Endodermal cell (in vitro differentiated cells): ENCODE results near the gene SCFD2. TPM values are rescaled to one million over a fixed set of nuclear protein-coding genes. Genes with fewer than 3 reads are reported as not detected.
A peak's percentile ranks its signal among the peaks of the same experiment; 100 is the strongest.

Experiments
- DNase-seq: peaks from one replicate; pipeline ENCODE4 v3.0.0-alpha.2; 2017
- H3K27ac ChIP-seq: 2 replicates; pipeline ENCODE4 v1.5.1; 2013; ENCODE audit warnings: mild to moderate bottlenecking, low read depth, low read length, moderate library complexity
- H3K27me3 ChIP-seq: 2 replicates; pipeline ENCODE4 v1.6.1; 2013; ENCODE audit warnings: mild to moderate bottlenecking, low read length, moderate library complexity; ENCODE audit not compliant: insufficient read depth, control insufficient read depth, poor library complexity, severe bottlenecking
- H3K36me3 ChIP-seq: 2 replicates; pipeline ENCODE4 v1.7.0; 2013; ENCODE audit warnings: mild to moderate bottlenecking, low read length, moderate library complexity; ENCODE audit not compliant: control insufficient read depth, insufficient read depth
- H3K4me1 ChIP-seq: one replicate; pipeline ENCODE4 v1.7.0; 2013; ENCODE audit warnings: low read length; ENCODE audit not compliant: control insufficient read depth, insufficient read depth
- H3K4me3 ChIP-seq: 2 replicates; pipeline ENCODE4 v1.5.1; 2013; ENCODE audit warnings: mild to moderate bottlenecking, low read length, moderate library complexity
- H3K9ac ChIP-seq: 2 replicates; pipeline ENCODE4 v1.6.1; 2013; ENCODE audit warnings: mild to moderate bottlenecking, low read length, moderate library complexity; ENCODE audit not compliant: poor library complexity, severe bottlenecking; ENCODE audit errors: extremely low read depth
- H3K9me3 ChIP-seq: 2 replicates; pipeline ENCODE4 v1.6.1; 2013; ENCODE audit warnings: mild to moderate bottlenecking, low read length, moderate library complexity; ENCODE audit not compliant: control insufficient read depth
- H3K27ac Mint-ChIP-seq: 2 replicates; pipeline ENCODE4 v1.8.0; 2020; ENCODE audit warnings: mixed read lengths
- H3K27me3 Mint-ChIP-seq: 2 replicates; pipeline ENCODE4 v1.8.0; 2021; ENCODE audit warnings: mild to moderate bottlenecking, mixed read lengths; ENCODE audit not compliant: insufficient read depth
- H3K36me3 Mint-ChIP-seq: 2 replicates; pipeline ENCODE4 v1.8.0; 2020; ENCODE audit warnings: low read depth, mixed read lengths
- H3K4me1 Mint-ChIP-seq: 2 replicates; pipeline ENCODE4 v1.8.0; 2020; ENCODE audit warnings: mixed read lengths
- H3K4me3 Mint-ChIP-seq: 2 replicates; pipeline ENCODE4 v1.8.0; 2020; ENCODE audit warnings: mild to moderate bottlenecking, moderate library complexity, mixed read lengths
- H3K9me3 Mint-ChIP-seq: 2 replicates; pipeline ENCODE4 v1.8.0; 2020; ENCODE audit warnings: mild to moderate bottlenecking, mixed read lengths
- CTCF ChIP-seq: fragments of 200-600 bp; sonication (generic); conservative IDR thresholded peaks from 2 replicates; pipeline ENCODE4 v1.5.0; 2021; ENCODE audit warnings: antibody characterized with exemption, mild to moderate bottlenecking
- WGBS, 2 experiments: methylation state at CpG; one replicate each; pipeline versions ENCODE4 v1.1.5 to v1.1.7; 2013; ENCODE audit warnings: missing lambda C conversion rate in 2 of 2, mixed read lengths in 1 of 2; ENCODE audit not compliant: insufficient coverage in 1 of 2, insufficient read length in 1 of 2; 5-methylcytosine and 5-hydroxymethylcytosine counted together
- total RNA-seq, 2 donors: library from RNA; stranded (reverse); fragmentation: NEBNext Ultra II Directional in 1 of 2; extraction: Animal tissue kit (Norgen Biotek cat#: 25700) in 1 of 2; gene quantifications; 2 replicates in 1 of 2; 3 replicates in 1 of 2; pipeline ENCODE4 v1.2.1, GENCODE V29; 2021

SCFD2 gene
- total RNA-seq, 2 donors from 2014 or later, result 5.7 to 6.5 TPM

DNA sequence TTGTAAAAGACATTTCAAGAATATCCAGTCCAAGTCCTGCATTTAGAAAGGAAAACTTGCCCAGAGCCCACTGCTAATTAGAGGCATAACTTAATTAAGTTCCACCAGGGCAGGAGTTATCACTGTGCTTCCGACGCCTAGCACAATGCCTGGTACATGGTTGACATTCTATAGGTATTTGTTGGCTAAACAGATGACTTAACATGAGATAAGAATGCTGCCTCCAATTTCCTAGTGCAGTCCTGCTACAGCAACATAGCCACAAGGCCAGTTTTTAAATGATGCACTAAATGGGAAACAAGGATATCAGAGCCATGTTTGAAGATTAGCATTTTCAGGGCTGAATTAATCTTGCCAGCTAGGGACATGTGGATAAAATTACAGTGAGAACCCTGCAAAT is 339.6 kb downstream of the SCFD2 start:
- Mint-ChIP-seq H3K4me3 (no peak overlapping the region), H3K4me1 (peaks cover 9% of the 10 kb centered on the region), H3K36me3 (no peaks in the 10 kb centered on the region), H3K27me3 (no peaks in the 10 kb centered on the region), H3K9me3 (no peaks in the 10 kb centered on the region), H3K27ac (no peak overlapping the region)
- H3K27ac ChIP-seq, result no peak overlapping the region
- H3K36me3 ChIP-seq, result no peaks in the 10 kb centered on the region
- TF ChIP-seq CTCF, result no peak
- DNase-seq, result no peak
- H3K9me3 ChIP-seq, result no peaks in the 10 kb centered on the region
- H3K4me1 ChIP-seq, result peaks cover 7% of the 10 kb centered on the region
- peak overlapping the region; percentile 4 for H3K4me3 ChIP-seq
- no peaks in the 10 kb centered on the region for H3K27me3 ChIP-seq
- no peak overlapping the region for H3K9ac ChIP-seq
- WGBS, 2 experiments, result 77 to 83% methylated on average over 2 of the region's 2 CpGs

DNA sequence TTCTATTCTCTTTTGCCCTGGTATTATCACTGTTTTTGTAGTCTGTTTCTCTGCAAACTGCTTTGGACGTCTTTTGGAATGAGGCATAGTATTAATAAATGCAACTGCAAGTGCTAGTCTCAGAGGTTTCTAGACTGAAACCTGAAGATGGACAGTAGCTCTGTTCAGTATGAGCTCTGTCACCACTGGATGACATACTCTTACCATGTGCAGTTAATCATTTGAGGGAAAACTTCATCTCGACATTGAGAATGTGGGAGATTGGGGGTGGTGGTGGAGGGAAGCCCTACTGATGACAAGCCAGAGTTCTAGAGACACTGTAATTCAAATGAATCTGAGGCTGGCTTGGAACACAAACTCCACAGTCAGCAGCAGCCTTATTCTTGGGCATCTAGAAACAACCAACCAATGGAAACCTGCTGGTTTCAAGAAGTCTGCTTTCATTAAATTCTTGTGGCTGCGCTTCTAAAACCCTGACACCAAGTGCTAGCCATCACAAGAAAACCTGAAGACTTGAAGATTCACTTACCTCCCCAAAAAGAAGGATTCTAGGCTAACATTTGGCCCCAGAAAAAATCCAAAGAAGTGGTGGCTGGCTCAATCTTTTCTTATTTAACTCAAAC is 342.1 kb downstream of the SCFD2 start:
- Histone ChIP-seq H3K27ac (no peak overlapping the region), H3K9me3 (no peaks in the 10 kb centered on the region), H3K27me3 (no peaks in the 10 kb centered on the region), H3K4me3 (no peak overlapping the region), H3K36me3 (no peaks in the 10 kb centered on the region), H3K4me1 (peaks cover 7% of the 10 kb centered on the region), H3K9ac (no peak overlapping the region)
- no peak overlapping the region for H3K4me3 Mint-ChIP-seq
- peaks cover 9% of the 10 kb centered on the region for H3K4me1 Mint-ChIP-seq
- H3K27ac Mint-ChIP-seq, result no peak overlapping the region
- no peak for DNase-seq
- 89 to 100% methylated on average over 2 to 3 of the region's 3 CpGs for WGBS, 2 experiments
- no peaks in the 10 kb centered on the region for H3K36me3 Mint-ChIP-seq
- no peaks in the 10 kb centered on the region for H3K9me3 Mint-ChIP-seq
- H3K27me3 Mint-ChIP-seq, result no peaks in the 10 kb centered on the region
- TF ChIP-seq CTCF, result no peak

- Mint-ChIP-seq H3K27ac (no peak overlapping the region), H3K4me1 (peaks cover 9% of the 10 kb centered on the region), H3K27me3 (no peaks in the 10 kb centered on the region), H3K36me3 (no peaks in the 10 kb centered on the region), H3K4me3 (no peak overlapping the region), H3K9me3 (no peaks in the 10 kb centered on the region)
- H3K9ac ChIP-seq, result no peak overlapping the region
- H3K4me1 ChIP-seq, result peaks cover 7% of the 10 kb centered on the region
- H3K27ac ChIP-seq, result no peak overlapping the region
- H3K36me3 ChIP-seq, result no peaks in the 10 kb centered on the region
- no peak overlapping the region for H3K4me3 ChIP-seq
- DNase-seq, result no peak
- H3K9me3 ChIP-seq, result no peaks in the 10 kb centered on the region
- WGBS, 2 experiments, result 80 to 90% methylated on average over 1 to 2 of the region's 2 CpGs
- no peaks in the 10 kb centered on the region for H3K27me3 ChIP-seq
- no peak for TF ChIP-seq CTCF
These were observed 343.3 kb downstream of the SCFD2 start for GRCh38 chr4:53022513-53023100.
